Loucy (cell line): ENCODE measurements around the gene ARF1.

Experiments
- H2AFZ ChIP-seq: fragments of 200-600 bp; sonication (generic); 2 replicates; pipeline ENCODE4 v1.6.0; 2016; ENCODE audit warnings: antibody characterized with exemption, mild to moderate bottlenecking, low read length, moderate library complexity
- H3F3A ChIP-seq: fragments of 200-600 bp; 2 replicates; pipeline ENCODE4 v1.6.0; 2016; ENCODE audit warnings: antibody characterized with exemption, low read depth, mild to moderate bottlenecking
- H3K27me3 ChIP-seq: fragments of 200-600 bp; sonication (generic); 2 replicates; pipeline ENCODE4 v1.6.1; 2014; ENCODE audit warnings: low read length, mild to moderate bottlenecking; ENCODE audit not compliant: insufficient read depth, poor library complexity, severe bottlenecking
- H3K36me3 ChIP-seq: fragments of 200-600 bp; sonication (generic); 2 replicates; pipeline ENCODE4 v1.6.1; 2016; ENCODE audit warnings: low read length; ENCODE audit not compliant: insufficient read depth
- H3K4me1 ChIP-seq: fragments of 200-600 bp; sonication (generic); 2 replicates; pipeline ENCODE4 v1.5.1; 2014; ENCODE audit warnings: low read length, mild to moderate bottlenecking; ENCODE audit not compliant: insufficient read depth, poor library complexity, severe bottlenecking
- H3K4me2 ChIP-seq: fragments of 200-600 bp; sonication (generic); 2 replicates; pipeline ENCODE4 v1.6.0; 2014; ENCODE audit warnings: antibody characterized with exemption, low read length, low read depth, mild to moderate bottlenecking; ENCODE audit not compliant: poor library complexity, severe bottlenecking
- H3K4me3 ChIP-seq: fragments of 200-600 bp; sonication (generic); 2 replicates; pipeline ENCODE4 v1.5.1; 2014; ENCODE audit warnings: low read length, mild to moderate bottlenecking, mixed read lengths; ENCODE audit not compliant: poor library complexity, severe bottlenecking
- H3K79me2 ChIP-seq: fragments of 200-600 bp; sonication (generic); 2 replicates; pipeline ENCODE4 v1.6.1; 2014; ENCODE audit warnings: low read length; ENCODE audit not compliant: insufficient read depth
- H3K9ac ChIP-seq: fragments of 200-600 bp; sonication (generic); 2 replicates; pipeline ENCODE4 v1.6.0; 2014; ENCODE audit warnings: mild to moderate bottlenecking, low read depth, low read length, moderate library complexity; ENCODE audit not compliant: poor library complexity, severe bottlenecking
- H3K9me2 ChIP-seq: fragments of 200-600 bp; sonication (generic); replicated peaks from 2 replicates; pipeline ENCODE4 v1.6.1; 2016; ENCODE audit warnings: low read depth, low read length, mixed read lengths
- H3K9me3 ChIP-seq: fragments of 200-600 bp; sonication (generic); 2 replicates; pipeline ENCODE4 v1.6.1; 2014; ENCODE audit warnings: mild to moderate bottlenecking, antibody characterized with exemption, low read length, low read depth; ENCODE audit not compliant: insufficient read depth
- H4K20me1 ChIP-seq: fragments of 200-600 bp; sonication (generic); 2 replicates; pipeline ENCODE4 v1.6.0; 2014; ENCODE audit warnings: antibody characterized with exemption, low read length, mild to moderate bottlenecking; ENCODE audit not compliant: insufficient read depth, poor library complexity, severe bottlenecking
- EZH2phosphoT487 ChIP-seq: fragments of 200-600 bp; IDR thresholded peaks from 2 replicates; pipeline ENCODE4 v1.6.1; 2018; ENCODE audit warnings: antibody characterized with exemption, mild to moderate bottlenecking, moderate library complexity, borderline replicate concordance
- TF ChIP-seq, protein P1 (sequence below): fragments of 200-600 bp; sonication (generic); conservative IDR thresholded peaks from 2 replicates; pipeline ENCODE4 v1.5.1; 2014; ENCODE audit warnings: mild to moderate bottlenecking, antibody characterized with exemption, low read length

ARF1 gene

GRCh38 chr1:228076796-228077430 lies 5.6 kb upstream of the ARF1 start:
- Histone ChIP-seq H3K27me3 (no peaks in the 10 kb centered on the region), H3K9me2 (no peaks in the 10 kb centered on the region), H3F3A (no peaks in the 10 kb centered on the region), H3K9me3 (no peaks in the 10 kb centered on the region), H2AFZ (no peak overlapping the region), H3K79me2 (peaks cover 22% of the 10 kb centered on the region), H3K4me2 (no peak overlapping the region), H3K36me3 (no peaks in the 10 kb centered on the region), H3K4me3 (no peak overlapping the region), H4K20me1 (peaks cover 4% of the 10 kb centered on the region), H3K9ac (no peak overlapping the region), H3K4me1 (peaks cover 12% of the 10 kb centered on the region)
- TF ChIP-seq EZH2phosphoT487 = no peak
- TF ChIP-seq, protein P1, sequence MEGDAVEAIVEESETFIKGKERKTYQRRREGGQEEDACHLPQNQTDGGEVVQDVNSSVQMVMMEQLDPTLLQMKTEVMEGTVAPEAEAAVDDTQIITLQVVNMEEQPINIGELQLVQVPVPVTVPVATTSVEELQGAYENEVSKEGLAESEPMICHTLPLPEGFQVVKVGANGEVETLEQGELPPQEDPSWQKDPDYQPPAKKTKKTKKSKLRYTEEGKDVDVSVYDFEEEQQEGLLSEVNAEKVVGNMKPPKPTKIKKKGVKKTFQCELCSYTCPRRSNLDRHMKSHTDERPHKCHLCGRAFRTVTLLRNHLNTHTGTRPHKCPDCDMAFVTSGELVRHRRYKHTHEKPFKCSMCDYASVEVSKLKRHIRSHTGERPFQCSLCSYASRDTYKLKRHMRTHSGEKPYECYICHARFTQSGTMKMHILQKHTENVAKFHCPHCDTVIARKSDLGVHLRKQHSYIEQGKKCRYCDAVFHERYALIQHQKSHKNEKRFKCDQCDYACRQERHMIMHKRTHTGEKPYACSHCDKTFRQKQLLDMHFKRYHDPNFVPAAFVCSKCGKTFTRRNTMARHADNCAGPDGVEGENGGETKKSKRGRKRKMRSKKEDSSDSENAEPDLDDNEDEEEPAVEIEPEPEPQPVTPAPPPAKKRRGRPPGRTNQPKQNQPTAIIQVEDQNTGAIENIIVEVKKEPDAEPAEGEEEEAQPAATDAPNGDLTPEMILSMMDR = no peak

DNA sequence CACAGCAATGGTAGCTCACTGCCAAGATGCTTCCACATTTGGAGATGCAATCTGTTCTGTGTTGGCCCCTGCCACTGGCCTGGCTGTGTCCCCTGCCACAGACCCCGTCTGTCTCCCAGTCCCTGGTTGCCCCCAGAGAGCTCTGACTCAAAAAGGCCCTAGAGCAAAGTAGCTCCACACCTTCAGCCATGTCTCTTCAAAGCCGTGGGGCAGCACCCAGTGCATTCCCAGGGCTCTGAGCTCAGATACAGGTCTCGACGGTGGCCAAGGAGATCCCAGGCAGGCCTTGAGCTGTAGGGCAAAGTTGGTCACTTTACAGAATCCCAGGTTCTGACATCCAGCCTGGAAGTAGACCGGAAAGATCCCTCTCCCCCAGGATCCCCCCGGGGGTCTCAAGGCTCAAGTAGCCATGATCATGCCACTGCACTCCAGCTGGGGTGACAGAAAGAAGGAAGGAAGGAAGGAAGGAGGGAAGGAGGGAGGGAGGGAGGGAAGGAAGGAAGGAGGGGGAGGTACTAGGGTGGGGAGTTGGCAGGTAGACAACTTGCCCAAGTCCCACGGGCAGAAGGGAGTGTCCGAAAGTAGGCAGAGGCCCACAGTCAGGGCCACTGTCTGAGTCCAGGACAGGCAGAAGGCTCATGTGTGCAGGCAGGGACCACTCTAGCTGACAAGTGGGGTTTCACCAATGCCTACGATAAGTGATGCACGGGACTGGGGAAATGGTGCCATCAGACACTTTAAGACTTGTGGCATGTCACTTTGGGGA lies 4.8 kb upstream of the ARF1 start:
- Histone ChIP-seq H3K4me1 (peaks cover 12% of the 10 kb centered on the region), H3K4me2 (no peak overlapping the region), H3K79me2 (peaks cover 28% of the 10 kb centered on the region), H3K4me3 (no peak overlapping the region), H4K20me1 (peaks cover 5% of the 10 kb centered on the region), H3K9me2 (no peaks in the 10 kb centered on the region), H3K27me3 (peaks cover 1% of the 10 kb centered on the region), H3F3A (no peaks in the 10 kb centered on the region), H2AFZ (no peak overlapping the region), H3K9ac (no peak overlapping the region), H3K9me3 (no peaks in the 10 kb centered on the region), H3K36me3 (no peaks in the 10 kb centered on the region)
- TF ChIP-seq, protein P1 = no peak
- TF ChIP-seq EZH2phosphoT487 = no peak

DNA sequence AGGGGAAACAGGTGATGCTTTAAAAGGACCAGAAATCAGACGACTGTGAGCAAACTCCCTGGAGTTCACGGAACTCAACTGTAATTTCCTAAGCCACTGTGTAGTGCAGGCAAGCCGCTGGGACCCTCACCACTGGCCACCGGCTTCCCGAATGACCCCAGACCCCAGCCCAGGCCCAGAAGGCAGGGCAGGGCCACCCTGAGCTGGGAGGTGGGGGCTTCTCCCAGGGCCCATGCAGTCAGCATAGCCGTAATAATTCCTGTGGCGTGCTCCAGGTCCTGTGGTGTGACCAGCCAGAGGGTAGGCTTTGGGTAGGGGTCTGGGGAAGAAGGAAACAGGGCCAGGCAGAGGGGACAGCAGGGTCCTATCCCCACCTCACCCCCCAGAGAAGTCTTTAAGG lies 3.5 kb upstream of the ARF1 start:
- Histone ChIP-seq H3K79me2 (peaks cover 41% of the 10 kb centered on the region), H3K27me3 (peaks cover 6% of the 10 kb centered on the region), H3K36me3 (no peaks in the 10 kb centered on the region), H3F3A (no peaks in the 10 kb centered on the region), H3K4me2 (no peak overlapping the region), H4K20me1 (peaks cover 17% of the 10 kb centered on the region), H2AFZ (no peak overlapping the region), H3K9me3 (no peaks in the 10 kb centered on the region), H3K4me3 (no peak overlapping the region), H3K9ac (no peak overlapping the region), H3K4me1 (peaks cover 12% of the 10 kb centered on the region), H3K9me2 (no peaks in the 10 kb centered on the region)
- TF ChIP-seq, protein P1 = no peak
- no peak for TF ChIP-seq EZH2phosphoT487
